UCSD-AML1 (cell line): ENCODE measurements around the gene HESX1.

ENCODE experiments used
- DNase-seq: peaks from one replicate; lab custom pipeline; 2025; ENCODE audit not compliant: unreplicated experiment; lab: John Stamatoyannopoulos, UW

HESX1 gene

GRCh38 chr3:57199895-57200297 lies at the start of gene HESX1:
TSS of gene HESX1 (minus strand) at chr3:57199978. CDS start at chr3:57199918, 60 bp downstream.
- peak; percentile 17 for DNase-seq

GRCh38 chr3:57244946-57245345 lies 45.2 kb upstream of the HESX1 start:
- no peak for DNase-seq

- DNase-seq = no peak
These were observed 35.1 kb upstream of the HESX1 start for GRCh38 chr3:57234613-57235575.

GRCh38 chr3:57233799-57234198 lies 34.0 kb upstream of the HESX1 start:
- DNase-seq = no peak

GRCh38 chr3:57230006-57230405 lies 30.2 kb upstream of the HESX1 start:
- no peak for DNase-seq

- peak; percentile 65 for DNase-seq
These were observed 28.4 kb upstream of the HESX1 start for GRCh38 chr3:57227930-57228751.

GRCh38 chr3:57227204-57227929 lies 27.6 kb upstream of the HESX1 start, which contains the start of gene APPL1:
TSS of gene APPL1 (plus strand) at chr3:57227729. CDS start at chr3:57227884, 155 bp downstream.
- peak; percentile 95 for DNase-seq

- DNase-seq = no peak
These were observed 26.4 kb upstream of the HESX1 start for GRCh38 chr3:57226176-57226575.

GRCh38 chr3:57224856-57225255 lies 25.1 kb upstream of the HESX1 start:
- DNase-seq = no peak

- DNase-seq = no peak
These were observed 22.1 kb upstream of the HESX1 start for GRCh38 chr3:57221883-57222282.

- DNase-seq = no peak
These were observed 6.6 kb upstream of the HESX1 start for GRCh38 chr3:57206423-57206822.

- DNase-seq = no peak
These were observed 5.1 kb downstream of the HESX1 start for GRCh38 chr3:57194641-57195040.

GRCh38 chr3:57192028-57192427 lies 7.8 kb downstream of the HESX1 start:
- no peak for DNase-seq

GRCh38 chr3:57184526-57184925 lies 15.3 kb downstream of the HESX1 start:
- no peak for DNase-seq

- no peak for DNase-seq
These were observed 20.0 kb downstream of the HESX1 start for GRCh38 chr3:57179580-57180410.

- no peak for DNase-seq
These were observed 23.7 kb downstream of the HESX1 start for GRCh38 chr3:57176045-57176444.

GRCh38 chr3:57173687-57174086 lies 26.1 kb downstream of the HESX1 start:
- no peak for DNase-seq

- no peak for DNase-seq
These were observed 28.8 kb downstream of the HESX1 start for GRCh38 chr3:57170946-57171345.

- DNase-seq = peak; percentile 71
These were observed 29.7 kb downstream of the HESX1 start for GRCh38 chr3:57169872-57170623.
